ENCODE results near the gene MYRIP.

DNA sequence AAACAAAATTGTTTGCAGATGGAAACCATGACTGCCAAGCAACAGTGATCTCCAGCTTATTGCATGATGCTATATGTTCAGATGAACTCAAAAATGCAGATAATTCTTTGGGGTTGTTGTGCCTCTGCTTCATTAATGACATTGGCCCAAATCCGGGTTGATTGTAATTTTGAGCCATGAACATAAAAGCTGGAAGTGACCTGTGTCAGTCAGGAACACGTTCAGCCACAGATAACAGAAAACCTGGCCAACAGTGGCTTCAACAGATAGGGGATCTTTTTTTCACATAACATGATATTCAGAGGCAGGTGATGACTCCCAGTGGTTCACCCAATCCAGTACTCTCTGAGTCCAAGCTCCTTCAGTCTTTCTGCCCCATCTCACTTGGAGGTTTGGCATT is 423.2 kb downstream of the MYRIP start:
- TF ChIP-seq, protein P1, sequence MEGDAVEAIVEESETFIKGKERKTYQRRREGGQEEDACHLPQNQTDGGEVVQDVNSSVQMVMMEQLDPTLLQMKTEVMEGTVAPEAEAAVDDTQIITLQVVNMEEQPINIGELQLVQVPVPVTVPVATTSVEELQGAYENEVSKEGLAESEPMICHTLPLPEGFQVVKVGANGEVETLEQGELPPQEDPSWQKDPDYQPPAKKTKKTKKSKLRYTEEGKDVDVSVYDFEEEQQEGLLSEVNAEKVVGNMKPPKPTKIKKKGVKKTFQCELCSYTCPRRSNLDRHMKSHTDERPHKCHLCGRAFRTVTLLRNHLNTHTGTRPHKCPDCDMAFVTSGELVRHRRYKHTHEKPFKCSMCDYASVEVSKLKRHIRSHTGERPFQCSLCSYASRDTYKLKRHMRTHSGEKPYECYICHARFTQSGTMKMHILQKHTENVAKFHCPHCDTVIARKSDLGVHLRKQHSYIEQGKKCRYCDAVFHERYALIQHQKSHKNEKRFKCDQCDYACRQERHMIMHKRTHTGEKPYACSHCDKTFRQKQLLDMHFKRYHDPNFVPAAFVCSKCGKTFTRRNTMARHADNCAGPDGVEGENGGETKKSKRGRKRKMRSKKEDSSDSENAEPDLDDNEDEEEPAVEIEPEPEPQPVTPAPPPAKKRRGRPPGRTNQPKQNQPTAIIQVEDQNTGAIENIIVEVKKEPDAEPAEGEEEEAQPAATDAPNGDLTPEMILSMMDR (IDR thresholded peaks at IDR 0.05; ENCODE audit: low read depth, low read length) = no peak
- no peak for TF ChIP-seq EZH2phosphoT487 (IDR thresholded peaks at IDR 0.05; ENCODE audit: low read depth)

Measured in OCI-LY3 (cell line).